HG03103 (cell line): ENCODE measurements around the gene MGAT5.

ENCODE experiments used
- ATAC-seq: cut with Tn5 transposase; IDR thresholded peaks from one replicate; pipeline ENCODE4 v1.9.1; 2021; ENCODE audit warnings: low read depth; ENCODE audit not compliant: unreplicated experiment

Gene MGAT5

DNA sequence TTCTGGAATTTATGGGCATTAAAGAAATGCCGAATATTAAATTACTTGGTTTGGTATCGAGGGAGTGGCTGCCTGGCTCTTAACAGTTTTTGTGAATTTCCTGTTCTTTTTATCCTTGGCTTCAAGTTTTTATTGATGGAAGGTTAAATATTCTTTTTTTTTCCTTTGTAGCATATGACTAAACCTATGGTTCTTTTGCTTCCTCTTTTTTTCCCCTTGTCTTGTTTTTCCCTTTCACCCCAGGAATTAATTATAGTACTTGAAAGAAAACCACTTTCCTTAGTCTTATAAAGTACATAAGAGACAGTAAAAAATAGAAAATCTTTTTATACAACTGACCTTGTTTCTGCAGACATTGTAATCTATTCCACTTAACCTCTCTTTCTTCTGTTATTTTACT, 42.4 kb downstream of the MGAT5 start:
- no peak for ATAC-seq

DNA sequence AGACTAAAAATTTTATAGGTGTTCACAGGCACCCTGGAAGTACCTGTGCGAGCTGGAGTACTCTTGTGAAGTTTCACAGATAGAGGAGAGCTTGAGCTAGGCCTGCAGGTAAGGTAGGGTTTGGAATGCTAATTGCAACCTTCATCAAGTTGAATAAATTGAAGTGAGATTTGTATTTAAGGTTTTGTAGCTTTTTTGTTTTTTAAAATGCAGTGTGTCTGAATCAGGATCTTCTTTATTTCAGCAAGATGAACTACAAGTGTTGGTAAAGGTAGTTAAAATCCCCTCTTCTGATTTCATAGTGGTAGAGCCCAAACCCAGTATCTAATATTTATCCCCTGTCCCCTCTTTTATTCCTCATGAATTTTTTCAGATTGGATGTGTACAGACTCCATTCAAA, 45.5 kb downstream of the MGAT5 start:
- ATAC-seq: no peak

DNA sequence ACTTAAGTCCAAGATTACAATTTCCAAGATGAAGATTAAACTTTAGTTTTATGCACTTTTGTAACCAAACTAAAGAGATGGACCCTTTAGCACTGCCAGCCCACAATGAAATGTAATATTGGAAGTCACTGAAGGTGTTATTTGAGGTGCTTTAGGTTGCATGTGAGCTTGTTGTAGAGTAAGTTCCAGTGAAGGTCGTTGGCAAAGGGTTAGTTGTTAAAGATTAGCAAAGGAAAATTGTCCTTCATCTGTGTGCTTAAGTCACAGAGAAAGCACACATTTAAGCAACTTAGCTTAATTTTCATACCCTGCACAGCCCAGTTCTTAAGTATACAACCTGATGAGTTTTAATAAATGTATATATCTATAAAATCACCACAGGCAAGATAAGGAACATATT, 46.7 kb downstream of the MGAT5 start:
- ATAC-seq: no peak

DNA sequence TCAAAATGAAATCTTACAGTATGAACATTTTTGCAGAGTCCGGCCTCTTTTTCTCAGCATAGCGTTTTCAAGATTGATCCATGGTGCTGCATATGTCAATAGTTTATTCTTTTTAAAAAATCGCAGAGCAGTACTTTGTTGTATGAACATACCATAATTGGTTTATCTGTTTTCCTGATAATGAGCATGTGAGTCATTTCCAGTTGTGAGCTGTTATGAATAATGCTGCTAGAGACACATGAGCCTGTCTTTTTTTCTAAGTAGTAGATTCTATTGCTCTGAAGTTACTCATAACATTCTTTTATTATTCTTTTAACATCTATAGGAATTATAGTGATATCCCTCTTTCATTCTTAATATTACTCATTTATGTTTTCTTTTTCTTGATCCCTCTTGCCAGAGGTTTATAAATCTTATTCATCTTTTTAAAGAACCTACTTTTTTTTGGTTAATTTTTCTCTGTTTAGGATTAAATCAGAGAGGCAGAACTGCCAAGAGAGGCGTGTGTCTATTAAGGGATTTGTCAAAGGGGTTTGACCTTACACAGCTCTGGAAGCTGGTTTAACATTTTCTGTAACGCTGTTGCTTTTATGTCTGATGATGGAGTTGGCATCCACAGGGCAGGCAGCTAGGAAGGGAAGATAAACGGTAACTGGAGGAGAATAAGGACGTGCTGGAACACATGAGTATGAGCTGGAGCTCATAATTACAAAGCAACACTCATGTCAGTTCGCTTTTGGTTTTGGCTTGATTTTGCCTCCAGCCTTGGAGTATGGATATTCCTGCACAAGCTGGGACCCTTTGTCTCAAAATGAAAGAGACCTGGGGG, 47.4 kb downstream of the MGAT5 start:
- ATAC-seq: no peak

DNA sequence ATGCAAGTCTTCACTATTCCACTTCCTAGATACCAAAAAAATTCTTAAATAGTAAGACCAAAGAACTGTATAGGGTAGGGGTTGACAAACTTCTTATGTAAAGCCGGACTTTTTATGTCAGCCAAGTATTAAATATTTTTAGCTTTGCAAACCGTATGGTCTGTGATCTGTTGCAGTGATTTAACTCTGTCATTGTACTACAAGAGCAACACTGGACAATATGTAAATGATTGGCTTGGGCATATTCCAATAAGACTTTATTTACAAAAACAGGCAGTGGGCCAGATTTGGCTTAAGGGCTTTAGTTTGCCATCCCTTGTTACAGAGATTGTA, 48.0 kb downstream of the MGAT5 start:
- ATAC-seq: no peak

DNA sequence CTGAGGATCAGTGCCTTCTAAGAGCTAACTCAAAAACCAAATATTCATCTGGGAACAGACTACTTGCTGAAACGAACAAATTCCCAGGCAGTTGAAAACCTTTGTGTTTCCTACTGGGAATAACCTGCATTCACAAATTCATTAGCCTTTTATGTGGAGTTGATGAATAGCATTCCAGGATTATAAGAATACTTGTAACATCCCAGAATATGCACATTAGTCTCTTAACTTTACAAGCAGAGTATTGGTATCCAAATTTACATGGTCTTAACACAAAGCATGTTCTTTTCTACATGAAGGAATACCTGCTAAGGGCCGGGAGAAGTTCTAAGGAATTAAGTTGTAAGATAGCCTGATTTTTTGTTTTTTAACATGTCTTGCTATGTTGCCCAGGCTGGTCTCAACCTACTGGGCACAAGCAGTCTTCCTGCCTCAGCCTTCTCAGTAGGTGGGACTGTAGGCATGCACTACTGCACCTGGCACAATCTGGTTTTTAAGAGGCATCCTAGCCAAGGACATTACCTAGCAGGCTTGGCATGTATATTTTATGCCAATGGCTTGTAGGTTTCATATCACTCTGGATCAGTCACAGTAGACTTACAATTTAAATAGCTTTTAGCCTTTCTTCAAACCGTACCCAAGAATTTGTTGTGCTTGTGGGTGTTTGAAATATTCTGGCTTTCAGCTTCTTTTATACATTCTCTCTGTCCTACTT, 50.7 kb downstream of the MGAT5 start:
- no peak for ATAC-seq

DNA sequence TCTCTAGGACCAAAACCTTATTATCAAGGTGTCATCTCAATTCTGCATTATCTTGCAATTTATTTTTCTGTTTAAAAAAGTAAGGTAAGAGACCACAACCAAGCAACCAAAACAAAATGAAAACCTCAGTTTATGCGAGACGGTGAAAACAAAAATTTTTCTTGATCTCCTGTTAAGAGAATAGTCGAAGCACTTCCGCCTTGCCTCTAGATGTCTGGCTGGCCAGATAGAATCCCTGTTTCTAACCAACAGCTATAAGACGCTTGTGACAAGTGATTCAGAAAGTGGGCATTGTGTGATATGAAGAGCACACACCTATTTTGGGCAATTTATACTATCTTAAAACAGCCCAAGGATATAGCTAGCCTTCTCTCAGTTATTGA, 51.2 kb downstream of the MGAT5 start:
- no peak for ATAC-seq

DNA sequence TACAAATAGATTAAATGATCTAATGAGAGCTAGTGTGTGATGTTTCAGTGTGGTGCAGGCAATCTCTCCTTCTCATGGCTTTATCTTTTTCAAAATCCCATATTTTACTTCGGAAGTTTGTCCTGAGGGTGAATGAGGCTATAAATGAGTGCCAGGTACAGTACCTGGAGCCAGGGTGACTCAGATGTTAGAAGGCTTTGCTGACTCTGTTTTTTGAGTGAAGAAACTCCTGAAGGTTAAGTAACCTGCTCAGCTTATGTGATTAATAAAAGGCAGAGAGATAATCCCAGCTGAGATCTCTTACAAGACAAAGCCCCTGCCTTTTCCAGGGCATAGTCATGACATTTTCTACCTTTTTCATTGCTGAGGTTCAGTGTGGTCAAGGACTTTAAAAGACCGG, 52.6 kb downstream of the MGAT5 start:
- no peak for ATAC-seq

DNA sequence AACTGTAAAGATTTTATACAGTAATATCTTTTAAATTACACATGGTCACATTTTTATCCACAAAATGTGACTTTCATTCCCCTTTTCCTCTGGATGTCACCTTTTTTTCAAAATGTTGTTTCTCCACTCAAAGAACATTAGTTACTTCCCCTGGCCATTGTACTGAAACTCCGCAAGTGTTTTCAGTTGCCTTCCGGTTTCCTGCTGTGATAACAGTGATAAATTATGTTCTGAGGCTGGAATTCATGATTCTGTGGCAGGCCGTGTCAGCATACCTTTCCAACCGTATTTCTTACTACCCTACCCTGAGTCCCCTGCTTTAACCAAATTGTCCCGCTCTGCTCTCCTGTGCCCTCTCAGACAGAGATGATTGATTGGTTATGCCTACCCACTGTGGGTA, 53.5 kb downstream of the MGAT5 start:
- no peak for ATAC-seq

DNA sequence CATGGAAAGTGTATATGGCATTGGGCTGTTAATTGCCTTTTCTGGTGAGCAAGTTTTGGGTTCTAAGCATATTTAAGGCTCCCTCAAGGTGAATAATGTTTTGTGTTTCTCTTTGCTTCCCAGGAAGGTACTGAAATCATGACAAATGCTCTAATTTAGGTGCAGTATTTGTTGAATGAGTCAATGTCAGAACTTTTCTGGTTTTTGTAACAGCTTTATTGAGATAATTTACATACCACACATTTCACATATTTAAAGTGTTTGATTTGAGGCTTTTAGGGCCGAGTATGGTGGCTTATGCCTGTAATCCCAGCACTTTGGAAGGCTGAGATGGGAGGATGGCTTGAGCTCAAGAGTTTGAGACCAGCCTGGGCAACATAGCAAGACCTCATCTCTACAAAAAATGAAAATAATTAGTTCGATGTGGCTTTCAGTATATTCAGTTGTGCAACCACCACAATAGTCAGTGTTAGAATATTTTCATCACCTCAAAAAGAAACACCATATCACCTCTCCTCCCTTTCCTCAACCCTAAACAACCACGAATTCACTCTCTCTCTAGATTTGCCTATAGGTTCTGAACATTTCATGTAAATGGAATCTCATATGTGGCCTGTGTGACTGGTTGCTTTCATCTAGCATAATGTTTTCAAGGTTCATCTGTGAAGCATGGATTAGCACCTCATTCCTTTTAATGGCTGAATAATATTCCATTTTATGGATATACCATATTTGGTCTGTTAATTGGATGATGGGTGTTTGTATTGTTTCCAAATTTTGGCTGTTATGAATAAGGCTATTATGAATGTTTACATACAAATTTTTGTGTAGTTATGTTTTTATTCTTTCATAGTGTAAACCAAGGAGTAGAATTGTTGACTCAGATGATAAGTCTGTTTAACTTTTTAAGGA, 54.9 kb downstream of the MGAT5 start:
- no peak for ATAC-seq

DNA sequence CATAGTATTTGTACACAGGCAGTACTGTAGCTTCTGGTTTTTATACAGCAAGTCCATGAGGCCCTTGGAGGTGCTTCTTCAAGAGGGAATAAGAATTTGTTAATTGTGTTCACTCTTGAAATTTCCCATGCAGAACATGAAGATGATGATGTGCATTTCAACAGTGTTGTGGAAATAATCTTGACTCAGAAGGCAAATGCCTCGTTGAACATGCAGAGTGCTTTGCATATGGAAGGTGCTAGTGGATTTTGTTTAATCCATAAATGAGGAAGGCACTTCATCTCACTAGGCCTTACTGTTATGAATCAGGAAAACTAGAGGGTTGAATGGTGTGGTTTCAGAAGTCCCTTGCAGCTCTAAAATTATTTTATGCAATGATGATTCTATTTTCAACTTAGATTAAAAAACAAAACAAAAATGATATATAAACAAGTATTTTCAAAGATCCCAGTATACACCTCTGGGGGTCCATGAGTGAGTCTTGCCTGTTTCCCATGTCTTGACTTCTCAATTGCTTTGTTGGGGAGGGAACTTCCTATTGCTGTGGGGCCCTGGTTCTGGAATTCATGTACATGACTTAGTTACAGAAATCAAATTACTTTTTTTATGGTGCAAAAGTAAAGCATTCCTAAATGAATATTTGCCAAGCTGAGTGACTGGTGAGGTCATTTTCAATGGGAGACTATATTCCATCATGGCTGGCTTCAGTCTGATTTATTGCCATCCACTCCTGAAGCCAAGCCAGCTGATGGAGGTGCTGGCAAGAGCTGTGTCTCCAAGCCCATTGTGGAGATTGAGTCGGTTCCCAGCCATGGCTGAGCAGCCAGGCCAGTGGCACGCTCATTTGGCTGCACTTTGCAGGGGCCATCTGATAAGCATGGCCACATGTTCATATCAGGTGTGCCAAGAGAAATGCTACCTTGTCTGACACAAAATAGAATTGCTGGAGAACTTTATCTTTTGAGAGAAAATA, 56.5 kb downstream of the MGAT5 start:
- no peak for ATAC-seq

DNA sequence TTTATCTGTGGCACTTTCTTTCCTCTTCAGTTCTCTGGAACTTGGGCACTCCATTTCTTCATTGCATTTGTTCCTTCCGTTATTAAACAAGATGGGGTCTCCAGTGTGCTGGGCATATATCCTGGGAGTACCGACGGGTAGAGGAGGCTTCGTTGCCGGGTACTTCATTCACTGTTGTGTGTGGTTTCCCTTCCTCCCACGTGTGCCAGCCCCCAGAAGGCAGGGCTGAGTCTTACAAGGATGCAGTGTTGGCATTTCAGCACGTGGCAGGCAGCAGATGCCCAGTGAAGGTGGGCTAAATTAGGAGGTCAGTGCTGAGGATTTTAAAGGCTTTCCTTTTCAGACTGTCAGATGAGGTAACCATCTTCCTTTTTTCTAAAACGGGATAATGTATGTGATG, 58.6 kb downstream of the MGAT5 start:
- no peak for ATAC-seq

DNA sequence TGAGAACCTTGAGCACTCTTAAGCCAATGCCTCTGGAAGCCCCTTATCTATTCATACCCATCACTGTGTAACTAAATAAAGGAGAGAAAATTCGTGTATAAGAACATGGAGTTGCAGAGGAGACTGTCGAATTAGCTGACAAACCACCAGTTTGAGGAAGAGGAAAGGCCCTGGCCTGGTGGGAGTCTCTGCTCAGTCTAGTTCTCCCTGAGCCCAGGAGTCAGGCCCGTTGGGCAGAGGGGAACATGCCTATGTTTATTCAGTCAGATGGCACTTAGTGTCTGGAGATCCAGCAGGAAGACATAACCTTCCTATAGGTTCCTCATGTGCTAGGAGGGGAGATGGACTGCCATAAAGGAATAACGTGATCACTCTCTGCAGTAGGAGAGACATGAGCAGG, 60.3 kb downstream of the MGAT5 start:
- no peak for ATAC-seq

DNA sequence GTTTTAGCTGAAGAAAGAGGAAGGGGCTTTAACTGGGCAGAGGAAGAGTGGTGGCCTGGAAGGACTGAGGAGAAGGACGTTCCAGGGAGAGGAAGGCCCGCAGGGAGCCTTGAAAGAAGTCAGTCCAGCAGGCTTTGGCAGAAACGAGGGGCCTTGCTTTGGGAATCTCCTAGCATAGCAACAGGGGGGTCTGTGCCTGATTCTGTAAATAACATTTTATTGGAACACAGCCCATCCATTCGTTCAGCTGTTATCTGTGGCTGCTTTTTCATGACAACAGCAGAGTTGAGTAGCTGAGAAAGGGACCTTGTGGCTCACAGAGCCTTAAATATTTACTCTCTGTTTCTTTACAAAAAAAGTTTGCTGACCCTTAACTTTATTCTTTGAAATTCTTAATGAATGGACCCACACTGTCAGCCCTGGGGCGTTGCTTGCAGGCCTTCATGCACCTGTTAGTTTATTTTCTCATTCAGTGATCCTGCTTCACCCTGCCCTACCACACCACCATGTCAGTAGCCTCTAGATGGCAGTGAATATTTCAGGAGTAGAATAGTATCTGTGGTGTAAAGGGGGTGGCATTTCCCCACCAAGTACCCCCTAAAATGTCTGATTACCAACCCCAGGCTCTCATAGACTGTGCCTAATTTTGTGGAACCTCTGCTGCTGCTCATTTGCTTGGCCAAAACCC, 61.0 kb downstream of the MGAT5 start:
- no peak for ATAC-seq

DNA sequence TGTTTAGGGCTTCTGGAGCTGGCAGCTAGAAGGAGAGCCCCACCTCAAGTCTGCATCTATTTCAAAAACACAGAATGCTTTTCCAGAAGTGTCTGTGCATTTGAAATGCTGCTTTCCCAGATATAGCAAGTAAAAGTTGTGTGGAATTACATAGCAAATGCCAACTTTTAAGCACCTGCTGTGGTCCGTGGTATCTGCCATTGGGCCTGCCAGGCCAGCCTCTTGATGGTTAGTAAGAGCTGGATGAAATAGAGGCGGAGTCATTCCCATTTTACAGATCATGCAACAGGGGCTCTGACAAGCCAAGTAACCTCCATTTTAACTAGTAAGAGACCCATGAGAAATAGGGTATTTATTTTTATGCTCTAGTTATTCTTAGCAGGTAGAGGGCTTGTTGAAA, 61.6 kb downstream of the MGAT5 start:
- ATAC-seq: no peak

DNA sequence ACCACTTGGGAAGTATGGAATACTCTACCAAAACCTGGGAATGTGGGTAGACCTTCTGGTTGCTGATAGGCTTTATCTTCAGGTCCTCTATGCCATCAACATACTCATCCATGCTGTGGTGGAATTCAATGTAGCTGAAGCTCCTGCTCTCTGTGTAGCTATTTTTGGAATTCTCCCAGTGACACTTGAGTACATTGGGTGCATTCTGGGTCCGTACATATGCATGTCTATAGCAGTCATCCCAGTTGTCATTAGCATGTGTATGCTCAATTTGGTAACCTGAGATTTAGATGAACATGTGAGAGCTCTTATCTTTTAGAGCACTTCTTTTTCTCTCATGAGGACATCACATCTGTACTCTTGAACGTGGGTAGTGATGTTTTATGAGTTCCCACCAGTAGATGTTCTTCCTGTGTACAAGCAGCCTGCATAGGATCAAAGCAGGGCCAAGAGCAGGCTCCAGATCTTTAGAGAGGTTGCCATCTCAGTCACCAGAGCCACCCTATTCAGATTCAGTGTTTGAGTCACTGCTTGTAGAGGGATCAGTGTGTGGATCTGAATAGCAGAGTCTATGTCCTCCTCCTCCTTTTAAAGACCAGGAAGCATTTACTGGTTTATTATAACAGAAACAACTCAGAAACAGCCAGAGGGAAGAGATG, 65.9 kb downstream of the MGAT5 start:
- ATAC-seq: no peak

DNA sequence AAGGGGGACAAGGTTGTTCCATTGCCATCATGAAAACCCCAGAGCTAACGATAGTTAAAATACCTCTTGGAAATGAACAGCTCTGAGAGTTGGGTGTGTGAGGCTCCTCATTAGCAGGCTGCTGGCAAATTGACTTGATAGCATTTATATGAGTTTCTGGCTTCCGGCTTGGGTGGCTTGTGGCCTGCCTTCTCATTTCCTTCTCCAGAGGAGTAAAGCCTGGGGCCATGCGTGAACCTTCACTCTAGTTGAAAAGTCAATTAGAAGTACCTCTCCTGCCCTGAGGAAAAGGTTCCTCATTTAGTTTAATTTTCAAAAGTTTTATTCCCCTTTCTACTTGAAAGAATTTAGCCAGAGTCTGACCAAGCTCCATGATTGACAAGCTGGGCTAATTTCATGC, 67.1 kb downstream of the MGAT5 start:
- no peak for ATAC-seq

DNA sequence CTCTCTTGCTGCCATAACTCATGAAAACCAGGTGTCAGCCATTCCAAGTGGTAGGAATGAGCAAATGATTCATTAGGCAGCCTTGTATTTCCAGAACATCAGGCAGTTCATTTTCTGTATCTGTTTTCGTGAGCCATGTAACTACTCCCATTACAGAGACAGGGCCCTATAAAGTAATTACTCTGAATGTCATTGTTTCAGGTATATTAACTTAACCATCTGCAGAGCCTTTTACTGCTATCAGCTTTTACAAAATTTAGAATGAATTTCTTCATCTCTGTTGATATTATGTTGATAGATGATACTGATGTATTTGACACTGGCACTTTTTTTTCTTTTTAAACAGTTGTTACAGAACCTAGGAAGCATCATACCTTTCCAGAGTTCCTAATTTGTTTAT, 69.9 kb downstream of the MGAT5 start:
- no peak for ATAC-seq

DNA sequence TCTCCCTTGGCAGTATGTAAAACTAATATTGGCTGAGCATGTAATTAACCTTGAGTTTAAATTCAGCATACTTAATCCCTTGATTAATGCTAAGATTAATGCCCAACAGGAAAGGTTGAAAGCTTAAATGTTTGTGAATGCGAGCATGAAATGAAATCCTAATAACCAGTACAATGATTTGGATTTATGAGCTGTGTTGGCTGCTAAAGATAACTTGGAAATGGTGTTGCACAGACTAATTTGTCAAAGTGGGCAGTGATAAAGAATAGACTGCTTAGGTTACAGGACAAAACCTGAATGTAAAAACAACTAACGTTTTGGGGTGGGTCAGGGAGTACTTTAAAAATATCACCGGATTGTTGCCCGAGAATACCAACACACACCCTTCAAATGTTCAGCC, 70.6 kb downstream of the MGAT5 start:
- ATAC-seq: no peak
